DND-41 (cell line): ENCODE measurements around the gene FAM76B.

Experiments
- CTCF ChIP-seq: IDR thresholded peaks from 2 replicates; pipeline ENCODE4 v1.5.1; 2012; ENCODE audit warnings: borderline replicate concordance, low read length, moderate library complexity, mild to moderate bottlenecking; ENCODE audit not compliant: poor library complexity, severe bottlenecking; ENCODE audit errors: extremely low read depth
- EZH2 ChIP-seq: IDR thresholded peaks from 3 replicates; pipeline ENCODE4 v1.6.1; 2012; ENCODE audit warnings: borderline replicate concordance, low read depth, mild to moderate bottlenecking, moderate library complexity, low read length, inconsistent platforms; ENCODE audit not compliant: severe bottlenecking

- no peak for TF ChIP-seq CTCF
- no peak for TF ChIP-seq EZH2
Measured at GRCh38 chr11:95791709-95792033, 2.1 kb upstream of the FAM76B start.
